GM12864 (cell line): ENCODE results near the gene HS1BP3.

Experiments
- DNase-seq: peaks from one replicate; pipeline ENCODE4 v3.0.0-alpha.2; 2011; ENCODE audit warnings: low read depth
- H3K4me3 ChIP-seq: 2 replicates; pipeline ENCODE4 v1.5.1; 2011; ENCODE audit warnings: mild to moderate bottlenecking, low read depth, low read length, control low read depth
- TF ChIP-seq, protein P1 (sequence below): IDR thresholded peaks from 2 replicates; pipeline ENCODE4 v1.5.1; 2011; ENCODE audit warnings: low read depth, mild to moderate bottlenecking, moderate library complexity, low read length, control low read depth, inconsistent platforms; ENCODE audit errors: missing control alignments

The HS1BP3 gene

DNA sequence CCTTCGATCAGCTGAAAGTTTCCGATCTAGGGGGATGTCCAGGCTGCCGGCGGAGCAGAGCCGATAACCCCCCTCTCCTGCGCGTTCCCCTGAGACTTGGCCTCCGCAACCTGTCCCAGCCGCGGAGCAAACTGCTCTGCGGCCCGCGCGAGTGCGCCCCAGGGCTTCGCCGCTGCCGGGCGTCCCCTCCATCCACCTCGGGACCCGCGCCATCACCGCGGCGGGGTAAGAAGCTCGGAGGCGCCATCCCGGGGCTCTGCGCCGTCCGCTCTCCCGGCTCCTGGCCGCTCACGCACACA, 15.1 kb upstream of the HS1BP3 start:
- no peak for DNase-seq
- H3K4me3 ChIP-seq, result peak overlapping the region; percentile 38
- TF ChIP-seq, protein P1, sequence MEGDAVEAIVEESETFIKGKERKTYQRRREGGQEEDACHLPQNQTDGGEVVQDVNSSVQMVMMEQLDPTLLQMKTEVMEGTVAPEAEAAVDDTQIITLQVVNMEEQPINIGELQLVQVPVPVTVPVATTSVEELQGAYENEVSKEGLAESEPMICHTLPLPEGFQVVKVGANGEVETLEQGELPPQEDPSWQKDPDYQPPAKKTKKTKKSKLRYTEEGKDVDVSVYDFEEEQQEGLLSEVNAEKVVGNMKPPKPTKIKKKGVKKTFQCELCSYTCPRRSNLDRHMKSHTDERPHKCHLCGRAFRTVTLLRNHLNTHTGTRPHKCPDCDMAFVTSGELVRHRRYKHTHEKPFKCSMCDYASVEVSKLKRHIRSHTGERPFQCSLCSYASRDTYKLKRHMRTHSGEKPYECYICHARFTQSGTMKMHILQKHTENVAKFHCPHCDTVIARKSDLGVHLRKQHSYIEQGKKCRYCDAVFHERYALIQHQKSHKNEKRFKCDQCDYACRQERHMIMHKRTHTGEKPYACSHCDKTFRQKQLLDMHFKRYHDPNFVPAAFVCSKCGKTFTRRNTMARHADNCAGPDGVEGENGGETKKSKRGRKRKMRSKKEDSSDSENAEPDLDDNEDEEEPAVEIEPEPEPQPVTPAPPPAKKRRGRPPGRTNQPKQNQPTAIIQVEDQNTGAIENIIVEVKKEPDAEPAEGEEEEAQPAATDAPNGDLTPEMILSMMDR, result no peak

DNA sequence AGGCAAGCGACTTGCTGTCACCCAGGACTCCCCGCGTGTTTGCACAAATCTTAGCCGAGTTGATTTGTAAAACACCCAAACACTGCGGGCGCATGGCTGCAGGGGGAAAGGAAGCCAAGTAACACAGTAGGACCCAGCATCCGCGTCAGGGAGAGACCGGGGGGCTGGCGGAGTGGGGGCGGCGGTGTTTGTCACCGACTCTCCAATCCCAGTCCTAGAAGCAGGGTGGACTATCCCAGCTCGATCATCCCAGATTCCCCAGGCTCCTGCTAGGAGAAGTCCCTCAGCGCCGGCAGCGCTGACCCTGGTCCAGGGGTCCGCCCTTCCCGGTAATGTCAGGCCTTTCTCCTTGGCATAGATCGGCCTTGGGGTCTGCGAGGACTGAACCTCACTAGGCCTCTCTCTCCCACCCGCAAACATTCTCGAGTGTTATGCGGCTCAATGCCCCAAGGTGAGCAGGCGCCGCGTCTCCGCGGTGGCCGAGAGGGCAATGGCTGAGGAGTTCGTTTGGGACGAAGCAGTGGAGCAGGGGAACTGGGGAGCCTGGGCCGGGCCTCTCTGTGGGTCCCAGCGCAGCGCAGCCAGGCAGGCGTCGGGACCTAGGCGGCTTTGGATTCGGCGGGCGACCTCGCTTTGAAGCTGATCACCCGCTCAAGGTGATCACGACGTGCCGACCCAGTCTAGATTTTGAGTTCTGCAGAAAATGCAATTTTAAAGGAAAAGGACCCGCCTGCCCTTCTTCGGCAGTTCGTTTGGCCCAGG, 14.5 kb upstream of the HS1BP3 start:
- no peak for DNase-seq
- H3K4me3 ChIP-seq, result peak overlapping the region; percentile 38; the same call in 1 of the 2 replicates
- TF ChIP-seq, protein P1, result no peak

DNA sequence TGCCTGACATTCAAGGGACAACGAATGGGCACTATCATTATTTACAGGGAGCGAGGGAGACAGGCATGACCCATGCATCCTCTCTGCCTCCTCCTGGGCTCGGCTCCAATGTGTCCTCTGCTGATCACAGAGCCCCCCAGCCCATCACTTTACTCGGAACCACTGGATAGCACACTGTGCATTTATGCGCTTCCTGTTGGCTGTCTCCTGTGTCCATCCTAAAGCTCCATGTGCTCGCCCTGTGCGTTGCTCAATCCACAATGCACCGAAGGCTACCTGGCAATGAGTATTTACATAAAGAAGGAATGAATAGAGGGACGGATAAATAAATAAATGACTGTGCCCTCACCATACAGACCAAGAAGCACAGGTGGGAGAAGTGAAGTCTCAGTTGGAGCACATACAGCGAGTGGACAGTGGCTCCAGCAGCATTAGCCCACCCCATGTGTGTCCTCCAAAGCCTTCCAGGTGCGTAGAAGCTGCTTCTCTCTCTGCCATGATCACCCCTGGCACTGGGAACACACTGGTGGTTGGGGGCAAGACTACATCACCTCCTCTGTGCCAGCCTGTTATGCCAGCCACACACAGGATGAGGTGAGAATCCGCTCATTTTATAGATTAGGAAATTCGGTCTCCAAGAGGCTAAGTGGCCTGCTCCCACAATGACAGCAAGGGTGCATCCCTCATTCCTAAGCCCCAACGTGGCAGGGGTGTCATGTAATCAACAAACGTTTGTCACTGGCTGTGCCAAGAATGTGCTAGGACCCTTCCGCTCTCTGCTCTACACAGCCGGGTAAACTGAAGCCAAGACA, 13.7 kb upstream of the HS1BP3 start:
- TF ChIP-seq, protein P1, result no peak
- no peak for DNase-seq
- no peak overlapping the region for H3K4me3 ChIP-seq

DNA sequence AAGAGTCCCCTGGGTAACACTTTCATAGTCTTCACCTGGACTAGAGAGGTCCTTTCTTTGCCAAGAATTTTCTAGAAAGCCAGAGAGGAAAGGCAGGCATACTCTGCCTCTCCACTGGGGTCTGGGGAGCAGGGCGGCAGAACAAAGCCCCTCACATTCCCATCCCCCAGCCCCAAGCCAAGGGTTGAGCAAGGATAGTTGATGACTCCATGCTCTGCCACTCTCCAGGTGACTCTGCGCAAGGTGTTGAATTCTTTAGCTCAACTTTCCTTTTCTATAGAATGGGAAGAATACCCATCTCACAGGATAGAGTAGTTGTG, 13.1 kb upstream of the HS1BP3 start:
- TF ChIP-seq, protein P1, result no peak
- no peak for DNase-seq
- H3K4me3 ChIP-seq, result no peak overlapping the region

DNA sequence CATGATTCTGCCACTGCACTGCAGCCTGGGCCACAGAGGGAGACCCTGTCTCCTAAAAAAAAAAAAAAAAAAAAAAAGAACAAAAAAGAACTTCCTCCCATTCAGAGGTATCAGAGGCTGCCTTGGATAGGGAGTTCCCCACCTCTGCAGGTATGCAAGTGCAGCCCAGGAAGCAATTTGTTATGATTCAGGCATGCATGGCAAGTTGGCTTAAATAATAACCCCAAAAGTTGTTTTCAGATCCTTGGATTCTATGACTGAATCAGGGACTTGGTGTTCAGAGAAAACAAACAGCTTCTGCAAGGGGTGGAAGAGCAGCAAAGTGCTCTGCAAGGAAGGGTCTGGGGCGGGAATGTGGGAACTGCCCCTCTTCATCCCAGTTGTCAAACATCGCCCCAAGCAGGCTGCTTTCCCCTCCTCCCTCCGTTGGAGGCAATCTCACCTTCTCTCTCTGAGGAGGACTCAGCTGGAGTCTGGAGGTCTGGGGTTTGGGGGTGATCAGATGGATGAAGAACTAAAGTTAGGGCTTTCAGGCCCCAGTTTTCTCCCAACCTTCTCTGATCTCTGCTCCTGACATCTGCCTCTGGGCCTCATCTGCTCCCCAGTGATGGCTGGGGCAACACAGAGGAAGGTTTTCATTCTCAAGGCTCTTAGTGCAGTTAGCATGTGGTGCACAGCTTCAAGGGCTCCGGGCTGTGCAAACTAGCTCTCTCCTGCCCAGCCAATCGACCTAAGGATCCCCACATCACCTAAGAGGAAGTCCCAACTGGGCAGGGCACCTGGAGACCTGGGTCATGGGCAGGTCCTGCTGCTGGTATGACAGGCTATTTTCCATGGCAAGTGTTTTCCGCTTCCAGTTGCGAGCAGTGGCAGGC, 12.5 kb upstream of the HS1BP3 start:
- no peak for DNase-seq
- TF ChIP-seq, protein P1, result no peak
- no peak overlapping the region for H3K4me3 ChIP-seq

DNA sequence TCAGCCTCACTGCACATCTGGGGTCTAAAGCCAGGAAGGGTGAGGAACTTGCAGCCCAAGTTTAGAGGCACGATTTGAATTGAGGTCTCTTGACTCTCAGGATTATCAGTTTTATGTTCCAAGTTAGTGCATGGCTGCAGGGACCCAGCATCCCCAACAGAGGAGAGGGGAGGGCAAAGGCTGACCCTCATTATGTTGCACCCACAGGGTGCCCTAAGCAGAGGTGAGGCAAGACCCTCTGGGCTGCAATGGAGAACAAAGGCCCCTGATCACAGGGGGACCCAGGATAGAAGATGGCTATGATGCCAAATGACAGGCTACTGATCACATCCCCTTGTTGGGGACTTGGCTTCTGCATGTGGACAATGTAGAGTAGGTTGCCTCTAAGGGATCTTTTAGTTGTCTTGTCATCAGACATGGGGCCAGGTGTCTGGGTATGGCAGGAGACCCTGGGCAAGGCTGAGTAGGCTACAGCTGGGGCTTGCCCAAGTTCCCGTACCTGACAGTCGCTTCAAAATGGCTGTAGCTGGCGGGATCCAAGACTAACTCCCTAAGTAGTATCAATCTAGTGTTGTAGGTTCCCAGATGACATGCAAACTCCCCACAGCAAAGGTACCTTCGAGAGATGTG, 11.5 kb upstream of the HS1BP3 start:
- TF ChIP-seq, protein P1, result no peak
- no peak for DNase-seq
- H3K4me3 ChIP-seq, result no peak overlapping the region
